Measurements from ENCODE around the gene HID1.

DNA sequence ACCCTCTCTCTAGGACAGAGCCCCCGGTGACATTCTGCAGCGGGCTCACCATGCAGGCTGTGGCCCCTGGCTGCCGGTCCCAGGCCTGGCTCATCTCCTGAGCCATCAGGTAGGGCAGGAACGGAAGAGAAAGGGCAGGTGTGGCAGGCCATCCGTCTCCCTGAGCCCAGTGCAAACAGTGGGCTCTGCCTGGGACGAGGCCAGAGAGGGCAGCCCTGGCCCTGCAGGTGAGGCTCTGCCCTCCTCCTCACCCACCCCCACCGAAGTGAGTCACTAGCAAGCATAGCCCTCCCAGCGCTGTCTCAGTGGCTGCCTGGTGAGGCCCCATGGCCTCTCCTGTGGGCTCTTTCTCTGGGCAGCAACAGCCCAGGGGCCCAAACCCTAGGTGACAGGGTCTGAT lies 22.4 kb downstream of the HID1 start:
- TF ChIP-seq, protein P1, sequence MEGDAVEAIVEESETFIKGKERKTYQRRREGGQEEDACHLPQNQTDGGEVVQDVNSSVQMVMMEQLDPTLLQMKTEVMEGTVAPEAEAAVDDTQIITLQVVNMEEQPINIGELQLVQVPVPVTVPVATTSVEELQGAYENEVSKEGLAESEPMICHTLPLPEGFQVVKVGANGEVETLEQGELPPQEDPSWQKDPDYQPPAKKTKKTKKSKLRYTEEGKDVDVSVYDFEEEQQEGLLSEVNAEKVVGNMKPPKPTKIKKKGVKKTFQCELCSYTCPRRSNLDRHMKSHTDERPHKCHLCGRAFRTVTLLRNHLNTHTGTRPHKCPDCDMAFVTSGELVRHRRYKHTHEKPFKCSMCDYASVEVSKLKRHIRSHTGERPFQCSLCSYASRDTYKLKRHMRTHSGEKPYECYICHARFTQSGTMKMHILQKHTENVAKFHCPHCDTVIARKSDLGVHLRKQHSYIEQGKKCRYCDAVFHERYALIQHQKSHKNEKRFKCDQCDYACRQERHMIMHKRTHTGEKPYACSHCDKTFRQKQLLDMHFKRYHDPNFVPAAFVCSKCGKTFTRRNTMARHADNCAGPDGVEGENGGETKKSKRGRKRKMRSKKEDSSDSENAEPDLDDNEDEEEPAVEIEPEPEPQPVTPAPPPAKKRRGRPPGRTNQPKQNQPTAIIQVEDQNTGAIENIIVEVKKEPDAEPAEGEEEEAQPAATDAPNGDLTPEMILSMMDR (IDR thresholded peaks at IDR 0.05), result no peak
- TF ChIP-seq POLR2A (IDR thresholded peaks at IDR 0.05), result no peak
